Fibroblast of the aortic adventitia (primary cell): ENCODE results near the gene FLOT2. TPM values are rescaled to one million over a fixed set of nuclear protein-coding genes. Genes with fewer than 3 reads are reported as not detected.

Source experiments
- DNase-seq: peaks from one replicate; pipeline ENCODE4 v3.0.0-alpha.2; 2010; ENCODE audit warnings: low read depth
- H3K4me3 ChIP-seq: 2 replicates; pipeline ENCODE4 v1.5.1; 2011; ENCODE audit warnings: low read depth, mild to moderate bottlenecking, control low read depth, low read length, moderate library complexity
- CTCF ChIP-seq: IDR thresholded peaks from 2 replicates; pipeline ENCODE4 v1.5.1; 2011; ENCODE audit warnings: mild to moderate bottlenecking, low read length, control low read depth, inconsistent platforms; ENCODE audit not compliant: insufficient read depth
- total RNA-seq: library from RNA; depleted of rRNA; stranded (reverse); fragments of >200 nt; gene quantifications from 2 replicates; pipeline ENCODE4 v1.2.3, GENCODE V29; 2012; ENCODE audit warnings: low replicate concordance

The FLOT2 gene
- total RNA-seq, 1 donor, result 39.9 TPM

GRCh38 chr17:28901866-28902818 lies 4.6 kb upstream of the FLOT2 start:
- no peak for TF ChIP-seq CTCF
- peak overlapping the region; percentile 70 for H3K4me3 ChIP-seq
- no peak for DNase-seq

GRCh38 chr17:28900986-28901726 lies 3.6 kb upstream of the FLOT2 start:
- H3K4me3 ChIP-seq, result no peak overlapping the region
- TF ChIP-seq CTCF, result no peak
- no peak for DNase-seq

- no peak for TF ChIP-seq CTCF
- no peak overlapping the region for H3K4me3 ChIP-seq
- no peak for DNase-seq
These were observed 1.8 kb upstream of the FLOT2 start for GRCh38 chr17:28899212-28899815.

GRCh38 chr17:28898527-28898955 lies 1.0 kb upstream of the FLOT2 start:
- no peak for TF ChIP-seq CTCF
- peak overlapping the region; percentile 9 for H3K4me3 ChIP-seq
- no peak for DNase-seq

DNA sequence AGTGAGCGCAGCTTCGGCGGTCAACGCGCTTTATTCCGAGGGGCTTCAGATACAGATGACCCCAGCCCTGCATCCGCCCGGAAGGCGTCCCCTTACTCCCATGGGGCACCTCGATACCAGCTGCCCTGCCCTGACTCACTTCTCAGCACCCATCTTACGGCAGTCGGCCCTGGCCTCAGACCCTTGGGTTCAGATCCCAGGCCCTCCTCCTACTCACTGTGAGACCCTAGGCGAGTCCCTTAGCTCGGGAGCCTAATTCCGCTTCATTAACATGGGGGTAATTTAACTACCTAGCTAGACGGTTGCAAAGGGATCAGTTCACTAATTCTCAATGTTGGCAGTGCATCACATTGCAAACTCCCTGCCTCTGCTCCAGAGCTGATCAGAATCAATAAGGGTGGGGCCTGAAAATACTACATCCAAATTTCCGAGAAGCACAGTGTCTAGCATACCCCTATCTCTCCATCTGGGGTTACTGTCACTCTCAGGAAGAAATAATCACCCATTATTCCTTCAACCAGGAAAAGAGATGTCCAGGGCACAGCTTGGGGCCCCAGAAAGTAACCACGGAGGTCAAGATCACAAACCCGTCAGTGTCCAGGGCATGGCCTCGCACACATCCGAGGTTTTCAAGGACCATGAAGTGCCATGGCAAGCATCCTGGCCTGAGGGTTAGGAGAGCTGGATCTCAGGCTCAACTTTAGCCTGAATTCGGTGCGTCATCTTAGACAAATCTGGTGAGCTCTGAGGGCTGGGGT lies 415 bp upstream of the FLOT2 start:
- peak overlapping the region; percentile 80 for H3K4me3 ChIP-seq
- no peak for TF ChIP-seq CTCF
- DNase-seq, result no peak

DNA sequence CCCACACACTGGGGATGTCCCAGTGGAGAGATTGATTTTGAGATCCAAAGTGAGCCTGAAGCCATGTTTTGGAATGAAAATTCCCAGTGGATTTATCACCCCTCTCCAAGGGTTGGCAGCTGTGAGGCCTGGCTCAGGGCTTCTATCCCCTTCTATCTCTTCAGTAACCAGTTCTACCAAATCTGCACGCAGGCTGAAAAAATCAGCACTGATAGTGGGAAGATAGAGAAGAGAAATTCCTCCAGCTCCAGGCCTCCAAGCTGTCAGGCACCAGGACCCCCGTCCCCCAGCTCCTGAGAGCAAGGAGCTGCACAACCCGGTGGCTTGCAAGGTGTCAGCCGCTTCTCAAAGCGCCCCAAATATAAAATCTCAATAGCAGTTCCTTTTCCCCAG lies 1.0 kb downstream of the FLOT2 start:
- DNase-seq, result peak; percentile 27
- TF ChIP-seq CTCF, result no peak
- peak overlapping the region; percentile 80 for H3K4me3 ChIP-seq
